ENCODE data around the gene YIPF6.
"Not testable (repeated sequence)": the region's sequence is repeated elsewhere in the genome, so short reads cannot be mapped to it uniquely, and the experiment has no call there.

Gene YIPF6

GRCh38 chrX:68498508-68499379 is at the start of gene YIPF6:
TSS of gene YIPF6 (plus strand) at chrX:68499051. CDS start at chrX:68499067, 16 bp downstream.
- DNase-seq (ENCODE audit: low read depth in 2 of 2), result peak; percentile 34

- no peak for DNase-seq (ENCODE audit: low read depth in 2 of 2)
These were observed 47.1 kb upstream of the YIPF6 start for GRCh38 chrX:68451720-68452119.

- no peak for DNase-seq (ENCODE audit: low read depth in 2 of 2)
These were observed 44.2 kb upstream of the YIPF6 start for GRCh38 chrX:68454476-68455150.

- no peak for DNase-seq (ENCODE audit: low read depth in 2 of 2)
These were observed 43.7 kb upstream of the YIPF6 start for GRCh38 chrX:68455151-68455510.

DNA sequence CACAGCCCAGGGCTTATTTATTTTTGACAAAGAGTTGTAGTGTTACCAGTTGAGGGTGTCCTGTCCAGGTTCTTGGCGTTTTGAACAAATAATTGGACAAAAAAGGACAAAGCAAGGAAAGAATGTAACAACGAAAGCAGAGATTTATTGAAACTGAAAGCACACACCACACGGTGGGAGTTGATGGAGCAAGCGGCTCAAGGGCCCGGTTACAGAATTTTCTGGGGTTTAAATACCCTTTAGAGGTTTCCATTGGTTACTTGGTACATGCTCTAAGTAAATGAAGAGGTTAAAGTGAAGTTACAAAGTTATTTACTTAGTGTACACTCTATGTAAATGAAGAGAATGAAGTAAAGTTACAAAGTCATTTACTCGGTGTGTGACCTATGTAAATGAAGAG is 37.8 kb upstream of the YIPF6 start:
- DNase-seq (ENCODE audit: low read depth in 2 of 2), result no peak

DNA sequence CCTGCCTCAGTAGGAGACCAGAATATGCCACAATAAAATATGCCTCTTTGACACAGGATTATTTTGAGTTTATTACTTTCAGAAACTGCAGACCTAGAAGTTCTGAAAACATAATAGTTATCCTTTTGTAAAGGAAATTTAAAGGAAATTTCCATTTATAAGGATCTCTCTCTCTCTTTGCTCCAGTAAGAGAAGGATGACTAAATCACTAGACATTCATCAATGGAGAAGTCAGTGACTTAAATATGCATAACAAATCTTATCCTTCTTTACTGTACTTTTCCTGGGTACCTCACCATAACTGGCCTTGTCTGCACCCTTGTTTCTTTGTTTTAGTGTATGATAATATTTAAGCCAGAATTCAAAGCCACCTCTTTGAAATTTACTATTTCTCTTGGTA is 37.3 kb upstream of the YIPF6 start:
- DNase-seq (ENCODE audit: low read depth in 2 of 2), result no peak

DNA sequence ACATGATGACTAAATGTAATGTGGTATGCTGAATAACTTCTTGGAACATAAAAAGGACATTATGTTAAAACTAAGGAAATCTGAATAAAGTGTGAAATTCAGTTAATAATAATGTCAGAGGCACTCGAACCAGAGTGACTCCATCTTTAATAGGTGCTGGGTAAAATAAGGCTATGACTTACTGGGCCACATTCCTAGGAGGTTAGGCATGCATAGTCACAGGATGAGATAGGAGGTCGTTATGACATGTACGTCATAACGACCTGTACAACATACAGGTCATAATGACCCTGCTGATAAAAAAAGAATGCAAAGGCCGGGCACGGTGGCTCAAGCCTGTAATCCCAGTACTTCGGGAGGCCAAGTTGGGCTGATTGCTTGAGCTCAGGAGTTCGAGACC is 36.7 kb upstream of the YIPF6 start:
- DNase-seq (ENCODE audit: low read depth in 2 of 2), result no peak

DNA sequence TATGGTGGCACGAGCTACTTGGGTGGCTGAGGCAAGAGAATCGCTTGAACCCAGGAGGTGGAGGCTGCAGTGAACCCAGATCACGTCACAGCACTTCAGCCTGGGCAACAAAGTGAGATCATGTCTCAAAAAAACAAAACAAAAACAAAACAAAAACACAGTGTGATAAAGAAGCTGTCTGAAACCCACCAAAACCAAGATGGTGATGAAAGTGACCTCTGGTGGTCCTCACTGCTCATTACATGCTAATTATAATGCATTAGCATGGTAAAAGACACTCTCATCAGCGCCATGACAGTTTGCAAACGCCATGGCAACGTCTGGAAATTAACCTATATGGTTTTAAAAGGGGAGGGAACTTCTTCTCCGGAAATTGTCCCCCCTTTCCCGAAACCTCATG is 36.2 kb upstream of the YIPF6 start:
- DNase-seq (ENCODE audit: low read depth in 2 of 2), result no peak

- no peak for DNase-seq (ENCODE audit: low read depth in 2 of 2)
These were observed 35.0 kb upstream of the YIPF6 start for GRCh38 chrX:68463880-68464279.

DNA sequence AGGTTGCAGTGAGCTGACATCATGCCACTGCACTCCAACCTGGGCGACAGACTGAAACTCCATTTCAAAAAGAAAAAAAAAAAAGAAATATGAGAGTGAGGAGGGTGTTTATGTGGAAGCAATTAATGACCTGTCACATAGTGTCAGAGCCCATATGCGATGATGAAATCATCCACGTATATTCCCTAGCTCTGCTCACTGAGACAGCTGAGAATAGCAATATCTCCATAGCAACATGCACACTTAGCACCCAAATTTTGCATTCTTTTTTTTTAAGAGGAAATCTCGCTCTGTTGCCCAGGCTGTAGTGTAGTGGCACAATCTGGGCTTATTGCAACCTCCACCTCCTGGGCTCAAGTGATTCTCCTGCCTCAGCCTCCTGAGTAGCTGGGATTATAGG is 34.1 kb upstream of the YIPF6 start:
- no peak for DNase-seq (ENCODE audit: low read depth in 2 of 2)

- no peak for DNase-seq (ENCODE audit: low read depth in 2 of 2)
These were observed 17.9 kb upstream of the YIPF6 start for GRCh38 chrX:68480969-68481368.

- not testable (repeated sequence) for DNase-seq (ENCODE audit: low read depth in 2 of 2)
These were observed 12.7 kb upstream of the YIPF6 start for GRCh38 chrX:68486198-68486597.

DNA sequence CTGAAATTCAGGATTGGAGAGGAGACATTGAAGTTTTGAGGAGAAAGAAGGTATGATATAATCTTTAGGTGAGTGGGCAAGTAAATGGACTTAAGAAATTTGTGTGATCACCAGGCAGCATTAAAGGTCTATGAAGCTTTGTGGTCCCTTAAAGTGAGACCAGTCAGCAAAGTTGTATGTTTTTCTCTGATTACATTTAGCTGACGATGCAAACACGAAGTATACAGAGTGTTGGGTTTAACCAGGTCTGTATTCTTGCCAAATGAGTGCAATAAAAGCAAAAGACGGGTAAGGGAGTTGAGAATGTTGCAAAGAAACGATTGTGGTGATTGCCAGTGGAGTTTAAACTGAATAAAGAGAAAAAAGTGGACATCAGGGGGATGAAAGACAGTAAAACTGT is 11.6 kb upstream of the YIPF6 start:
- DNase-seq (ENCODE audit: low read depth in 2 of 2), result no peak

- no peak for DNase-seq (ENCODE audit: low read depth in 2 of 2)
These were observed 10.9 kb upstream of the YIPF6 start for GRCh38 chrX:68487924-68488323.

GRCh38 chrX:68488657-68489056 is 10.2 kb upstream of the YIPF6 start:
- DNase-seq (ENCODE audit: low read depth in 2 of 2), result no peak

GRCh38 chrX:68490644-68491043 is 8.2 kb upstream of the YIPF6 start:
- no peak for DNase-seq (ENCODE audit: low read depth in 2 of 2)

GRCh38 chrX:68492583-68492982 is 6.3 kb upstream of the YIPF6 start:
- DNase-seq (ENCODE audit: low read depth in 2 of 2), result no peak

GRCh38 chrX:68493776-68494175 is 5.1 kb upstream of the YIPF6 start:
- DNase-seq (ENCODE audit: low read depth in 2 of 2), result not testable (repeated sequence)

GRCh38 chrX:68498044-68498507 is 775 bp upstream of the YIPF6 start:
- no peak for DNase-seq (ENCODE audit: low read depth in 2 of 2)

DNA sequence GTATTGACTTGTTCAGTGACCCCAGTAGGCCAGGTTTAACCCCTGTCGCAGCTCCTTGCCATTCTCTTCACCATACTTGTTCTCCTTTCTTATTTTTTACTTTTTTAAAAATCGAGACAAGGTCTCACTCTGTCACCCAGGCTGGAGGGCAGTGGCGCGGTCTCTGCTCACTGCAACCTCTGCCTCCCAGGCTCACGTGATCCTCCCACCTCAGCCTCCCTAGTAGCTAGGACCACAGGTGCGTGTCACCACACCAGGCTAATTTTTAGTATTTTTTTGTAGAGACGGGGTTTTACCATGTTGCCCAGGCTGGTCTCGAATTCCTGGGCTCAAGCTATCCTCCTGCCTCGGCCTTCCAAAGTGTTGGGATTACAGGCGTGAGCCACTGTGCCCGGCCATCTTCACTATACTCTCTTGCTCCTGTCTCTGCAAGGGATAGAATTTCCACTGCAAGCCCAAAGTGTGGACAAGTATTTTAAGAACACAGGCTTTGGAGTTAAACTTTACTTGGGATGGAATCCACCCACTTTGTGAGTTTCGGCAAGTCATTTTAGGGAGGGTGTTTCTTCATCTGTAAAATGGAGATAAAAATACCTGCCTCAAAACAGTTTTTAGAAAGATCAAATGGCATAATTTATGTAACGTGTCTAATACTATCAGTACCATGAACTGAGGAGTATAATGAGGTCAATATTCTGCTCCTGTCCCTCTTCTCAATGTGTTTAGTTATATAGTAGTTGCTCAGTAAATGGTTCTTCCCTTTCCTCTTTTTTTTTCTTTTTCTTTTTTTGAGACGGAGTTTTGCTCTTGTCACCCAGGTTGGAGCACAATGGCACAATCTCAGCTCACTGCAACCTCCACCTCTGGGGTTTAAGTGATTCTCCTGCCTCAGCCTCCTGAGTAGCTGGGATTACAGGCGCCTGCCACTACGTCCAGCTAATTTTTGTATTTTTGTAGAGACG is 973 bp downstream of the YIPF6 start:
- DNase-seq (ENCODE audit: low read depth in 2 of 2), result no peak

DNA sequence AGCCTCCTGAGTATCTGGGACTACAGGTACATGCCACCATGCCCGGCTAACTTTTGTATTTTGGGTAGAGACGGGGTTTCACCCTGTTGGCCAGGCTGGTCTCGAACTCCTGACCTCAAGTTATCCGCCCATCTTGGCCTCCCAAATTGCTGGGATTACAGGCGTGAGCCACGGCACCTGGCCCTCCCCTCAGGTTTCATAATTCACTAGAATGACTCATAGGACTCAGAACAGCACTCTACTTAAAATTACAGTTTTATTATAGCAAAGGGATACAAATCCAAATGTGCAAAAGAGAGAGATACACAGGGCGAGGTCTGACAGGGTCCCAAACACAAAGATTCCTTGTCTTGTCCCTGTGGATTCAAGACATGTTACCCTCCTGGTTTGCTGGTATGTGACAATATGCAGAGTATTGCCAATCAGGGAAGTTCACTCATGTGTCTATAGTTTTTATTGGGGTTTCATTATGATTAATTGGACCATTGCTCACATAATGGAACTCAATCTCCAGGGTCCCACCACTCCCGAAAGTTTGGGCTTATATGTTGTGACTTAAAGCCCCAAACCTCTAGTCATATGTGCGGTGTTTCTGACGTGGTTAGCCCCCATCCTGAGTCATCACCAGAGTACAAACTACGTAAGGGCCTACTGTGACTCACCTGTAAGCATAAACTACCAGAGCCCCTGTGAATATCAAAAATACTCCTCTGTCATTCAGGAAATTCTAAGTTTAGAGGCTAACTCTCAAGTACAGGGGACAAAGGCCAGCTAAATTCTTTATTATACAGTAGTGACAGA is 5.2 kb downstream of the YIPF6 start:
- DNase-seq (ENCODE audit: low read depth in 2 of 2), result peak; percentile 21 to 30
